ENCODE data around the gene CLDN19.

- no peak for TF ChIP-seq EZH2phosphoT487 (IDR thresholded peaks at IDR 0.05; ENCODE audit: borderline replicate concordance, low read length)
- no peak for TF ChIP-seq CTCF (IDR thresholded peaks at IDR 0.05; ENCODE audit: low read depth, low read length, poor library complexity, severe bottlenecking)
Measured at GRCh38 chr1:42783092-42783491, 43.1 kb upstream of the CLDN19 start.

All from DOHH2 (cell line).